Stomach (tissue), 9 donors: ENCODE results near the gene TRAPPC3. TPM values are rescaled to one million over a fixed set of nuclear protein-coding genes. Genes with fewer than 3 reads are reported as not detected.
A peak's percentile ranks its signal among the peaks of the same experiment; 100 is the strongest.

ENCODE experiments used
- DNase-seq, 2 donors: peaks; one replicate each; pipeline versions ENCODE4 v3.0.0 to v3.0.0-alpha.2; 2013 to 2019
- H3K27ac ChIP-seq, 5 donors: fragments of 200-600 bp in 4 of 5; sonication (generic) in 4 of 5; one replicate each; pipeline ENCODE4 v1.5.1; 2013 to 2019; ENCODE audit warnings: mild to moderate bottlenecking in 1 of 5, moderate library complexity in 1 of 5
- H3K27me3 ChIP-seq, 3 donors: fragments of 200-600 bp; sonication (generic); one replicate each; pipeline ENCODE4 v1.5.1; 2017 to 2019; ENCODE audit warnings: mixed run types in 1 of 3
- H3K36me3 ChIP-seq, 4 donors: fragments of 200-600 bp; sonication (generic); 1 replicate in 3 of 4; 2 replicates in 1 of 4; pipeline ENCODE4 v1.5.1; 2016 to 2019
- H3K4me1 ChIP-seq, 4 donors: fragments of 200-600 bp; sonication (generic); one replicate each; pipeline ENCODE4 v1.5.1; 2016 to 2019
- H3K4me3 ChIP-seq, 4 donors: fragments of 200-600 bp; sonication (generic) in 3 of 4; one replicate each; pipeline ENCODE4 v1.5.1; 2016 to 2019; ENCODE audit warnings: mild to moderate bottlenecking in 1 of 4
- H3K9me3 ChIP-seq, 4 donors: fragments of 200-600 bp; sonication (generic); one replicate each; pipeline ENCODE4 v1.5.1; 2016 to 2019
- EP300 ChIP-seq: sonication (generic); formaldehyde crosslinking; IDR thresholded peaks from one replicate; pipeline ENCODE4 v1.6.1; 2017; ENCODE audit warnings: antibody characterized with exemption
- POLR2A ChIP-seq, 4 donors: fragments of 450-650 bp; IDR thresholded peaks; one replicate each; pipeline ENCODE4 v1.6.1; 2016; ENCODE audit warnings: antibody characterized with exemption in 4 of 4, control low read depth in 2 of 4, mild to moderate bottlenecking in 1 of 4, moderate library complexity in 1 of 4
- POLR2AphosphoS5 ChIP-seq, 3 donors: sonication (generic); formaldehyde crosslinking; IDR thresholded peaks; one replicate each; pipeline ENCODE4 v1.6.1; 2016; ENCODE audit warnings: antibody characterized with exemption in 3 of 3
- WGBS, 5 donors: extraction: QIAGEN DNeasy Blood & Tissue Kit in 3 of 5; methylation state at CpG; one replicate each; pipeline versions ENCODE4 v1.1.5 to v1.1.7; 2013 to 2018; 5-methylcytosine and 5-hydroxymethylcytosine counted together
- intact Hi-C: fragments of 100-400 bp; cut with DNase I; formaldehyde crosslinking; loops from one replicate; pipeline ENCODE4 v1.15.1; 2023; ENCODE audit warnings: low total_unique reads
- polyA plus RNA-seq, 3 donors: library from polyadenylated mRNA; stranded (reverse); fragments of 200-250 nt; gene quantifications; one replicate each; pipeline ENCODE4 v1.2.3, GENCODE V29; 2013
- total RNA-seq, 5 donors: library from RNA; depleted of rRNA; stranded (reverse); fragments of >200 nt; gene quantifications; one replicate each; pipeline versions ENCODE4 v1.1.0 to v1.2.3, GENCODE V29; 2014 to 2016
- TF ChIP-seq, protein P1 (sequence below), 7 experiments: fragments of 450-650 bp in 4 of 7; fragments of 200-600 bp in 3 of 7; sonication (generic) in 3 of 7; IDR thresholded peaks; one replicate each; pipeline ENCODE4 v1.5.1; 2016 to 2019; ENCODE audit warnings: antibody characterized with exemption in 7 of 7, control low read depth in 2 of 7, mild to moderate bottlenecking in 1 of 7
- donor health status: healthy with polysubstance abuse.
- donor health status: Bipolar disorder and iron deficiency.
- donor health status: healthy.

TRAPPC3 gene
- total and polyA plus RNA-seq, 8 donors: 8.9 to 64.0 (median 60.9) TPM

DNA sequence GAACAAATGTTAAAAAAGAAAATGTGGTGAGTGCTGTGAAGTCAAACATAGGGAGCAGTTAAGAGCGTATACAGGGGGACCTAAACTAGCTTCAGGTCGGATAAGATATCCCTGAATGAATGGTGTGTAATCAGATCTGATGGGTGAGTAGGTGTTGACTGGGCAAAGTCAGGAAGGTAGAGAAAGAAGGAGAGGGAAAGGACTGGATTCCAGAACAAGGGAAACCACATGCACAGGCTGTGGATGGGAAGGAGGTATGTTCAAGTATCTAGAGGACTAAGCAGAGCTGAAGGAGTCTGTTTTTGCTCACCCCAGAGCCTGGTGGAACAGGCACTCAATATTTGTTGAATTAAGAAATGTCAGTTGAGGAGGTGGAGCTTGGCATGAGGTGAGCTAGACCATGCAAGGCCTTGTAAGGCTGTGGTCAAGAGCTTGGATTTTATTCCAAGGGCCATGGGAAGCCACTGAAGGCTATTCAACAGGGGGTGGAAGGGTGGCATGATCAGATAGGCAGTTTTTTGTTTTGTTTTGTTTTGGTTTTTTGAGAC lies 34.1 kb upstream of the TRAPPC3 start:
- intact Hi-C loops: no loop called here
- 24 to 46% (median 41%) methylated on average over 2 of the region's 2 CpGs for WGBS, 5 donors
- Histone ChIP-seq H3K36me3 (peaks cover 29 to 37% (median 35%) of the 10 kb centered on the region in 4 donors), H3K27ac (peak overlapping the region in 4 of 5 donors; percentile 14 to 82 (median 62)), H3K27me3 (no peaks in the 10 kb centered on the region), H3K4me3 (no peak overlapping the region), H3K9me3 (no peaks in the 10 kb centered on the region), H3K4me1 (peaks cover 16 to 47% (median 27%) of the 10 kb centered on the region in 4 donors)
- TF ChIP-seq POLR2AphosphoS5 (IDR thresholded peaks at IDR 0.05) (peak in 1 of 3 donors; percentile 25), EP300 (no peak)
- peak in 1 of 2 donors; percentile 69 for DNase-seq

DNA sequence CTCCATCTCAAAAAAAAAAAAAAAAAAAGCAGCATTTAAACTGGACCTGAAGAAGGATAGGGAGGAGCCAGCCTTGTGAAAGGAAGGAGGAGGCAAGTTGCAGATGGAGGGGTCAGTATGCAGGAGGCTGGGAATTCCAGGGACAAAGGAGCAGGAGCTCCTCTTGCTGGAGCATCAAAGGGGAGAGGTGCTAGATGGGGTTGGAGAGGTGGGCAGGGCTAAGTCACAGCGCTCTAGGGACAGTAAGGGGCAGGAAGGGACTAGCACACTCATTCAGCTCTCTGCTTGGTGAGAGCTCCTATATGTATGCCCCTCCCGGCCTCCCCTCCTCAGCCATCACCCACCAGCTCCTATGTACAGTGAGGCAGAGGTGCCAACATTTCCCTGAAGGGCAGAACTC lies 33.4 kb upstream of the TRAPPC3 start:
- DNase-seq: no peak
- TF ChIP-seq EP300 (no peak), POLR2A (IDR thresholded peaks at IDR 0.05) (no peak), POLR2AphosphoS5 (IDR thresholded peaks at IDR 0.05) (no peak)
- TF ChIP-seq, protein P1, sequence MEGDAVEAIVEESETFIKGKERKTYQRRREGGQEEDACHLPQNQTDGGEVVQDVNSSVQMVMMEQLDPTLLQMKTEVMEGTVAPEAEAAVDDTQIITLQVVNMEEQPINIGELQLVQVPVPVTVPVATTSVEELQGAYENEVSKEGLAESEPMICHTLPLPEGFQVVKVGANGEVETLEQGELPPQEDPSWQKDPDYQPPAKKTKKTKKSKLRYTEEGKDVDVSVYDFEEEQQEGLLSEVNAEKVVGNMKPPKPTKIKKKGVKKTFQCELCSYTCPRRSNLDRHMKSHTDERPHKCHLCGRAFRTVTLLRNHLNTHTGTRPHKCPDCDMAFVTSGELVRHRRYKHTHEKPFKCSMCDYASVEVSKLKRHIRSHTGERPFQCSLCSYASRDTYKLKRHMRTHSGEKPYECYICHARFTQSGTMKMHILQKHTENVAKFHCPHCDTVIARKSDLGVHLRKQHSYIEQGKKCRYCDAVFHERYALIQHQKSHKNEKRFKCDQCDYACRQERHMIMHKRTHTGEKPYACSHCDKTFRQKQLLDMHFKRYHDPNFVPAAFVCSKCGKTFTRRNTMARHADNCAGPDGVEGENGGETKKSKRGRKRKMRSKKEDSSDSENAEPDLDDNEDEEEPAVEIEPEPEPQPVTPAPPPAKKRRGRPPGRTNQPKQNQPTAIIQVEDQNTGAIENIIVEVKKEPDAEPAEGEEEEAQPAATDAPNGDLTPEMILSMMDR (IDR thresholded peaks at IDR 0.05): no peak
- Histone ChIP-seq H3K4me1 (peaks cover 18 to 47% (median 27%) of the 10 kb centered on the region in 4 donors), H3K27ac (peak overlapping the region in 4 of 5 donors; percentile 14 to 82 (median 62)), H3K36me3 (peaks cover 34 to 44% (median 42%) of the 10 kb centered on the region in 4 donors), H3K9me3 (no peaks in the 10 kb centered on the region), H3K27me3 (no peaks in the 10 kb centered on the region), H3K4me3 (no peak overlapping the region)
- intact Hi-C loops: no loop called here
- WGBS, 5 donors: 60 to 76% (median 75%) methylated on average over 2 of the region's 2 CpGs

- peak overlapping the region; percentile 23 to 82 (median 76) for H3K27ac ChIP-seq
Measured at GRCh38 chr1:36179220-36179600, 29.9 kb upstream of the TRAPPC3 start.

DNA sequence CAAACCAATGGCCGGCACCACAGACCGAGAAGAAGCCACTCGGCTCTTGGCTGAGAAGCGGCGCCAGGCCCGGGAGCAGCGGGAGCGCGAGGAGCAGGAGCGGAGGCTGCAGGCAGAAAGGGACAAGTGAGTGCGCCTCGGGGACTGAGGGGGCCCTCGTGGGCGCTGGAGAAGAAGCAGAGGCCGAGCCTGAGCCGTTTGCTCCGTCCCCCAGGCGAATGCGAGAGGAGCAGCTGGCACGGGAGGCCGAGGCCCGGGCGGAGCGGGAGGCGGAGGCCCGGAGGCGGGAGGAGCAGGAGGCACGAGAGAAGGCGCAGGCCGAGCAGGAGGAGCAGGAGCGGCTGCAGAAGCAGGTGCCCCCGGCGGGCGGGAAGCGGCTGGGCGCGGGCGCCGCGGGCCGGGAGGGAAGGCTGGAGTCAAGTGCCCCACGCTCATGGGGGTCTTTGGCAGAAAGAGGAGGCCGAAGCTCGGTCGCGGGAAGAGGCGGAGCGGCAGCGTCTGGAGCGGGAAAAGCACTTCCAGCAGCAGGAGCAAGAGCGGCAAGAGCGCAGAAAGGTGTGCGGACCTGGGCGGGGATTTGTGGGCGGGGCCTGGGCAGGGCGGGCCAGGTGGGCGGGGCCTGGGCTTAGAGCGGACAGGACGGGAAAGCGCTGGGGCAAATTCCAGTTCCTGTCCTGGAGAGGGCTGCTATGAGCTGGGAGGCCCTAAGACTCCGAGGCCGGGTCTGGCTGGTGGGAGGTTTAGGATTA lies 29.4 kb upstream of the TRAPPC3 start:
- Histone ChIP-seq H3K36me3 (peaks cover 69 to 84% (median 83%) of the 10 kb centered on the region in 4 donors), H3K27ac (peak overlapping the region; percentile 71 to 82 (median 77)), H3K4me3 (peak overlapping the region; percentile 12 to 42 (median 24)), H3K9me3 (no peaks in the 10 kb centered on the region), H3K4me1 (peaks cover 29 to 67% (median 44%) of the 10 kb centered on the region in 4 donors), H3K27me3 (no peaks in the 10 kb centered on the region)
- peak; percentile 85 to 90 for DNase-seq
- intact Hi-C loops: no loop called here
- TF ChIP-seq, protein P1 (IDR thresholded peaks at IDR 0.05): no peak
- TF ChIP-seq EP300 (no peak), POLR2AphosphoS5 (IDR thresholded peaks at IDR 0.05) (peak in 1 of 3 donors; percentile 9), POLR2A (IDR thresholded peaks at IDR 0.05) (no peak)
- WGBS, 5 donors: 32 to 68% (median 43%) methylated on average over 54 to 62 of the region's 62 CpGs

More at GRCh38 chr1:36179220-36179600, 29.9 kb upstream of the TRAPPC3 start:
- Histone ChIP-seq H3K36me3 (peaks cover 64 to 79% (median 77%) of the 10 kb centered on the region in 4 donors), H3K4me3 (no peak overlapping the region), H3K27me3 (no peaks in the 10 kb centered on the region), H3K9me3 (no peaks in the 10 kb centered on the region), H3K4me1 (peaks cover 29 to 67% (median 42%) of the 10 kb centered on the region in 4 donors)
- DNase-seq: no peak
- no peak for TF ChIP-seq POLR2AphosphoS5 (IDR thresholded peaks at IDR 0.05)
- TF ChIP-seq, protein P1 (IDR thresholded peaks at IDR 0.05): no peak
- no peak for TF ChIP-seq POLR2A (IDR thresholded peaks at IDR 0.05)
- no peak for TF ChIP-seq EP300
- intact Hi-C loops: no loop called here
- 74 to 85% (median 77%) methylated on average over 13 to 19 of the region's 19 CpGs for WGBS, 5 donors
